Activated CD8-positive, alpha-beta memory T cell treated with anti-CD3 and anti-CD28 coated beads, Interleukin-2, amount 50 U/mL, for 4 hours (primary cell): ENCODE measurements around the gene SLC7A5.

Experiments used
- DNase-seq: peaks from one replicate; pipeline ENCODE4 v3.0.0-alpha.2; 2020

The SLC7A5 gene

DNA sequence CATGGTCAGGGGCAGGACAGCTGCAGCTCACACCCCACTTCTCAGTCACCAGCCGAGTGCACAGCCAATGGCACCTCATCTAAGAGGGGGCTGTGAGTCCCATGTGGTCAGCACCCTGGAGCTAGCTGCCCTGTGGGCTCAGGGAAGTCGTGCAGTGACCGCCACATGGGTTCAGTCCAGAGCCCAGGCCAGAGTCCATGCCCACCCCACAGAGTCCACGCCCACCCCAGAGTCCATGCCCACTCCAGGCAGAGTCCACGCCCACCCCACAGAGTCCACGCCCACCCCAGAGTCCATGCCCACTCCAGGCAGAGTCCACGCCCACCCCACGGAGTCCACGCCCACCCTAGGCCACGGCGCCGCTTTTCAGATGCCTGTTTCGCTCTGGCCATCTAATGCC is 24.1 kb downstream of the SLC7A5 start:
- DNase-seq: no peak

DNA sequence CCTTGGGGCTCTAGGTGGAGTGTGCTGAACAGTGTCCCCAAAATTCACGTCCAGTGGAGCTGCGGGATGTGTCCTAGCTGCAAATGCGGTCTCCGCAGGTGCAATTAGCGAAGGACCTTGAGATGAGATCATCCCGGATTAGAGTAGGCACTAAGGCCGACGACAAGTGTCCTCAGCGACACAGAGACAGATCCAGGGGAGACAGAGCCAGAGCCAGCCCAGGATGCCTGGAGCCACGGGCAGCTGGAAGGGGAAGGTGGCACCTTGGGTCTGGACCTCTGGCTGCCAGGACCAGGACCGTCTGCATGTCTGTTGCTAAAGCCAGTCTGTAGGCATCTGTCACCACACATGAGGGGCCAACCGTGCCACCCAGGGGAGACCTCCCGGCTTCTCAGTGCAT is 24.5 kb downstream of the SLC7A5 start:
- no peak for DNase-seq

DNA sequence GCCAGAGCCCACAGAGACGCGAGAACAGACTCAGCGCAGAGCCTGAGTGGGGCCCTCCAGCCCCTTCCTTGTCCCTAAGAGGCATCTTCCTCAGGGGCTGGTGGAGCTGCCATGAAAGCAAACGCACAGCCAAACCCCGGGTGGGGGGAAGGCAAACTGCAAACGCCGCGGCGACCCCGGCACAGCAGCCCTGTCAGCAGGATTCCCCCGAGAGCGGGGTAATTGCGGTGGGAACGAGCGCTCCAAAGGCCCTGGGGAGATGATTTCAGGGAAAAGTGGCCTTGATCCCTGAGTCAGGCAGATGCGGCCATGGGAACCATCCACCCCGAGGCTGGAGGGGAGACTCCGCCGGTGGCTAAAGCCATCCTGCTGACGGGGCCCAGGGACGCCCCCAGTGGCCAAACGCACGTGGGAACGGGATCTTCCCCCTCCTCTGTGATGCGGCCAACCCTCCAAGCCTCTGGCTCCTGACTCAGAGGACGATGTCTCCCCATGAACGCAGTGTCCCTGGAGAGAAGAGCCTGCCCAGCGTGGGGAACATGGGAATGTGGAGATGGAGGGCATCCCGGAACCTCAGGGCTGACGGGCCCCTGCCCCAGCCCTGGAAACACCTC is 25.1 kb downstream of the SLC7A5 start:
- no peak for DNase-seq

DNA sequence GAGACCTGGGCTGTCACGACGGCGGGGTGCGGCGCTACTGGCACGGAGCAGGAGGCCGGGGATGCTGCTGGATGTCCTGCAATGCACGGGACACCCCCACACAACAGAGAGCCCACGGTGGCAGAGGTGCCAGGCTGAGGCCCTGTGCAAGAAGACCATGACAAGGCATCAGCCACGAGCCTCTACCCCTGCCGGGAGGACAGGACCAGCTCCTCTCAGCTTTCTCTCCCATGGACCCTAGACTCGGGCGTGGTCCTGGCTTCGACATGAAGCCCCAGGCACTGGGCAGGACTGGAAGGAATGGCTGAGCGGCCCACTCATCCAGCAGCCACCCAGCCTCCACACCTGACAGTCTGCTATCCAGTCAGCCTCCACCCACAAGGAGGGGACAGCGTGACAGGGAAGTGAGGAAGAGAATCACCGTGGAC is 25.6 kb downstream of the SLC7A5 start:
- DNase-seq: no peak

DNA sequence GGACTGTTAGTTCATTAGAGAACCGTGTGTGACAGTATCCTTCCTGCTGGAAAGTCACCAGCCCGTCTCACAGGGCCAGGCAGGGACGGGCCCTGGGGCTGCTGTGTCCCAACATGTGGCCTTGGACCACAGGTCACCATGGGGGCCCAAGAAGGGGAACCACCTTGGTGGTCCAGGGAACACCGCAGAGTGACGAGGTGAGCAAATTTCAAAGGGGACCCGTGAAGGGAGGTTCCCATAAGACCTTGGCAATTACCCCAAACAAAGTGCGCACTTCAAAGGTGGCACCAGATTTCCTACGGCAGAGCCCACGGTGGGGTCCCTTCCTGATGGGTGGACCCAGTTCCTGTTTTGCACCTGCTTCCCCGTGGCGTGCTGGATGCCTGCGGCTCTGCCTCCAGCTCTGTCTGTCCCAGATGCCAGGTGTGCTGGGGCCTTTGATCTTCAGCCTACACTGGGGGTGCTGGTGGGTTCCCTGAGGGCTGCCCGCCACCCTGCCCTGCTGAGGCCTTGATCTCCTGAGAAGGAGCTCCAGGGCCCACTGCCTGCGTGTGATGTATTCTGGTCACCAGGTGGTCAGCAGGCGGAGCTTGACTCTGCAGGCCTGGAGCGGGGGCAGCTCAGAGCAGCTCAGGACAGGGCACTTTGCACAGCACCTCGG is 27.0 kb downstream of the SLC7A5 start:
- DNase-seq: no peak

DNA sequence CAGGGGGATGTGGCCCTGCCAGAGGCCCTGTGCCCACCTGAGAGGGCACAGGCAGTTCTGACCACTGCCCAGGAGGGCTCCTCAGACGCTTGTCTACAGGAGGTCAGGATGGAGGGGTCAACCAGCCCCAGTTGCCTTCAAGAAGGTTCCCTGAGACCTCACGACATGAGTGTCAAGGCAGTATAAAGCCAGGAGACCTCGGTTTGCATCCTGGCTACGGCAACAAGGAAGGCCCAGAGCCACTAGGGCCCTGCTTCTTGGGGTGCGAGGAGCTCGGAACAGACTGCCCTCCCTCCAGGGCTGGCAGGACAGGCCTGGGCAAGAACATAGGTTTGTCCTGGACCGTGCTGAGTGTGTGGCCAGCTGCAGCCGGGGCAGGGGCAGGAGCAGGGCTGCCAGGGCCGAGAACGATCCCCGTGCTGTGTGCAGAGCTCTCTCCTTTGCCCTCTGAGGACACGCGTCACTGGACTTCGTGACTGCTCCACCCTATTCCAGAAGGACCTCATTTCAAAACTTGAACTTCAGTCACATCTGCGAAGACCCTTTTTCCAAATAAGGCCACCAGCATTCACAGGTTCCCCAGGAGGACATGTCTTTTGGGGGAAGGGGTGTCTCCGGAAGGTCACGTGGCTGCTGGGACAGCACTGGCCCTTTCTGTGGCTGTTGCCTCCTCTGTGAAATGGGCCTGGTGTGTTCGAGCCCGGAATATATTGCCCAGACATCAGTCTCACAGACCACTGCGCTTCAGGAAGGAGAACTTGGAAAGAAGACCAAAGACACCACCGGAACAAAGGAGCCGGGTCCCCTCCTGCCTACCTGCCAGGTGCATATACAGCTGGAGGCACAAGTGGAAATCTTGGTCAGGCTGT is 27.7 kb downstream of the SLC7A5 start:
- no peak for DNase-seq

- no peak for DNase-seq
Observed at GRCh38 chr16:87840271-87840978, 28.9 kb downstream of the SLC7A5 start.

GRCh38 chr16:87839542-87840270 is 29.6 kb downstream of the SLC7A5 start:
- no peak for DNase-seq

GRCh38 chr16:87838643-87839541 is 30.4 kb downstream of the SLC7A5 start:
- DNase-seq: no peak

DNA sequence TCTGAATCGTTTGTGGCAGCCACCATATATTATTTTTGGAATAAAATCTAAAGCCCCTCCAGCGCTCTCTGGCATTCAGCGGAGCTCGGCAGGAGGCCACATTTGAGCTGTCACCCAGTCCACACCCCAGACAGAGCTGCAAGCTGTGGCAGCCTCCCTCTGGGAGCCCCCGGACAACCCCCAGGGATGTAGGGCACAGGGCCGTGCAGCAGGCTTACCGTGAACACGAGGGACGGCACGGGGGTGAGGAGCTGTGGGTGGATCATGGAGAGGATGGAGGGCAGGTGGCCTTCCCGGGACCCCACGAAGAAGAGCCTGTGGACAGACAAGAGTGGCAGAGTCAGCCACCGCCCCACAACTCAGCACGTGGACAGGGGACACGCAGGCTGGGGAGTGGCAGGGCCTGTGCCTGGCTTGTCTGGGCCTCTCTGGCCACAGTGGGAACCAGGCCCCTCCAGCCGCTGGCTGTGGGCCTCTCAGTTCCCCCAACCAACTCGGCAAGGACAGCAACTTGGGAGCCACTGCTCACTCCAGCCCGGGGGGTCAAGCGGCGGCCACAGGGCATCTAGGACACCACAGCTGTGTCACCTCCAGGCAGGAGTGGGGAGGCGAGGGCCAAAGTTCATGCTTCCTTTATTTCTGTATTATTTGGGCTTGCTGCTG is 31.5 kb downstream of the SLC7A5 start:
- no peak for DNase-seq

GRCh38 chr16:87836844-87837581 is 32.3 kb downstream of the SLC7A5 start:
- DNase-seq: no peak

DNA sequence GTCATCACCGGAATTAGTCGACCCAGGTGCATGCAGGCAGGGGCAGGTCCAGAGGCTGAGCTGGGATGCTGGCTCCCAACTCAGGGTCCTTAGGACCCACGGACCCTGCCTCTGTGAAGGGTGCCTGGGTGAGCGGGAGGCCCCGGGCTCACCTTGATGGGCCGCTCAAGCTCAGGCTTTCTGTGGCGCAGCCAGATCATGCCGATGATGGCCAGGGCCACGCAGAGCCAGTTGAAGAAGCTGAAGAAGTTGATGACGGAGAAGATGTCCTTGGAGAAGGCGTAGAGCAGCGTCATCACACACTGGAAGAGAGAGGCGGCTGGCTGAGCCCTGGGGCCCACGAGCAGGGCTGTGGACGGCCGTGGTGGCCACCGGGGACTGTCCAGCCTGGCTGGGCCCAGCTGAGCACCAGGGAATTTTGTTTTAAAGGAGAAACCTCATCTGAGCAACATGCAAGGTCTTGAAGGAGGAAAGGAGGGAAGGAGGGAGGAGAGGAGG is 32.9 kb downstream of the SLC7A5 start:
- DNase-seq: no peak

DNA sequence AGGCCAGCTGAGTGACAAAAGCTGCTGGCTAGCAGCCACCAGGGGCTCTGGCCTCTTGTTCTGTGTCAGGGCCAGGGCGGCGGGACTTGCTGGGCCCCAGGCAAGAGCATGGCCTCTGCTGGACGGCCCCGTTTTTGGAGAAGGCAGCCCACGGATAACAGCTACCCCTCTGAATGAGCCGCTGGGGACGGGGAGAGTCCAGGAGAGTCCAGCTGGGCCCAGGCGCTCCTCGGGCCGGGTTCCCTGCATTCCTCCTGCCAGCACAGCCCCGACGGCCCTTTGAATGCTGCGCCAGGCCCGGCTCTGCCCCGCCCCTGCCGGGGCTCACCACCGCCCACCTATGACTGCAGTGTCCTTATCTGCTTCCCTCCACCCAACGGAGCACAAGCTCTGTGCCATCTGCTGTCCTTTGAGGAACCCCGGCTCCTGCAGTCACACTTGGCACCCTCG is 33.4 kb downstream of the SLC7A5 start:
- no peak for DNase-seq

DNA sequence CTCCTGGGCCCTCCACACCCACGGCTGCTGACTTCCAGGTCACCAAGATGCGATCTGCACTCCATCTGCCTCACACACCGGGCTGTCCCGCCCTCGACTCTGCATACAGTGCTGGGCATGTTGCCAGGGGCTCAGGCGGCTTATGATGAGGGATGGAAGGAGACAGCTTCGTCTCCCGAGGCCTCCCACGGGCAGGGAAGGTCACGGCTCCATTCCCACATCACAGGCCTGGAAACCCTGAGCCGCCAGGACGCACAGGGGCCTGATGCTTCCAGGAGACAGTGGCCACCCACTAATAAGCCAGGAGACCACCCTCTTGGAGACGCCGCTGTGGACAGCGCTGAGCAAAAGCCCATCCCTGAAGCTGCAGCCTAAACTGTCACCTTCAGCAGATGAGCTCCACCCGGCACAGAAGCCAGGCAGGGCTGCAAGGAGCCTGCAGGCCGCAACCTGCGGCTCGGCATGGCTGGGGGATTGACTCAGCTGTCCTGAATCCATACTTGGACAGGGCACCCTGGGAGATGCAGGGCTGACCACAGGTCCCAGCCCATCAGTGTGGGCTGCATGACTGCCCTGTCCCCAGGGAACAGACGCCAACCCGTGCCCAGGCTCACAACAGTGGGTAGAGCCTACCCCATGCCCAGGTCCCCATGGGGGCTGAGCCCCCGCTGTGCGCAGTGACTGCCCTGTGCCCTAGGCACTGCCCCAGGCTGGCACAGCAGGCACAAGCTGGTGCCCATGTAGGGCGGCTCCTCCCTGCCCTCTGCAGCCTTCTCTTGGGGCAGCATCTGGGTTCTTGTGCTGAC is 34.4 kb downstream of the SLC7A5 start:
- no peak for DNase-seq

GRCh38 chr16:87834005-87834667 is 35.2 kb downstream of the SLC7A5 start:
- DNase-seq: no peak

DNA sequence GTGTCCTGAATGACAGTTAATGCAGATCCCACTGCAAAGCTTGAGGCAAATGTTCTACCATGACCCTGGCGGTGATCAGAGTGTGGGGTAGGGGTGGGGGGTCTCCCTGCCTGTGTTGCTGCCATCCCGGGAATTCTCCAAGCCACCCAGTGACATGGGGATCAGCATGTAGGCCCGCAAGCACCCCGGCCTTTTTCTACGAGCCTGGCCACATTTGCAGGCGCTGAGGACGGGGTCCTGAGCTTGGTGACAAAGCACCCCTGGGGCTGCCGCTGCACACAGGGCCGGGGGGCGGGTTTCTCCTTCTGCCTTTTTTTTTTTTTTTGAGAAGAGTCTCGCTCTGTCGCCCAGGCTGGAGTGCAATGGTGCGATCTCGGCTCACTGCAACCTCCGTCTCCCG is 35.8 kb downstream of the SLC7A5 start:
- DNase-seq: peak; percentile 15

DNA sequence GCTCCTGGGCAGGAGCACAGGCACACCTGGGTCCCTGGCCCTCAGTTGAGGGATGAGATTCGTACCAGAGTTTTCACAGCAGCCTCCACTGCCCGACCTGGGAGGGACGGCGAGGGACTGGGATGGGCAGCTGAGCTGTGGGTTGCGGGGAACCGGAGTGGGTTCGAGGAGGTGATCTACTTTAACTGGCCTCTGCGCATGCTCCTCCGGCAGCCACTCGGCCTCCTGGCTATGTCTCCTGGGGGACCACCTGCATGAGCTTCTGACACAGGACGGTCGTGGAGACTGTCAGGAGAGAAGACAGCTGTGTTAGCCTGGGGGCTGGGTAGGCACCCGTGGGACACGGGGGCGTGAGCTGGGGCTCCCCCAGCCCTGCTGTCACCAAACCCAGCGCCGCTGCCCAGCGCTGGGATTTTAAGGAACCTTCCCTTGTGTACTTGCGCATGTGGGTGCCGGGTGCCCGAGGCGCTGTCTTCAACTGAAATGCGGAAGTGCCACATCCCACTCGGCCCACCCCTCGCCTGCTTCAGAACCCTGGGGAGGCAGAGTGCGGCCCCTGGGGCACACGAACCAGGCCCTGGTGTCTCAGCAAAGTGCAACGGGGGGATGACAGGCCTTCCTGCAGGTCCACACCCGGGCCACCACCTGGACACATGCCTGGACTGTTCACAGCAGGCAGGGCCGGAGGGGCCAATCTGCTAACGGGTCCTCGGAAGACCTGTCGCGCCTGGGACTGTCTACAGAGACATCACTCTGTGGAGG is 36.4 kb downstream of the SLC7A5 start:
- peak; percentile 28 for DNase-seq

DNA sequence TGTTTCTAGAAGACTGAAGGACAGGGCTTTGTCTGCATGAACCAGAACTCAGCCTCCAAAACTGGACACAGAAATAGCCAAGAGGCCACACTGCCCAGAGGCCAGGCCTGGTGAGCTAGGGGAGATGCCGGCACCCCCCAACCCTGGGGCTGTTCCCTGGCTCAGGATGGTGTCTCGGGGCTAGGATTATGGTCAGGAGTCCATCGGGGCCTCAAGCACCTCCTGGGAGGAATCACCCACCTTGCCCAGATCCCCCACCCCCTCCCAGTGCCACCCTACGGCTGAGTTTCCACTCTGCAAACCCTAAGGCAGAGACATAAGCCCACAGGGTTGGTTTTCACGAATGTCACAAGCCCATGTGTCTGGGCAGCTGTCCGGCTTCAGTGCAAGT is 37.2 kb downstream of the SLC7A5 start:
- peak; percentile 21 for DNase-seq
